Measurements from ENCODE around the gene TMEM235.
A peak's percentile ranks its signal among the peaks of the same experiment; 100 is the strongest.

TMEM235 gene

DNA sequence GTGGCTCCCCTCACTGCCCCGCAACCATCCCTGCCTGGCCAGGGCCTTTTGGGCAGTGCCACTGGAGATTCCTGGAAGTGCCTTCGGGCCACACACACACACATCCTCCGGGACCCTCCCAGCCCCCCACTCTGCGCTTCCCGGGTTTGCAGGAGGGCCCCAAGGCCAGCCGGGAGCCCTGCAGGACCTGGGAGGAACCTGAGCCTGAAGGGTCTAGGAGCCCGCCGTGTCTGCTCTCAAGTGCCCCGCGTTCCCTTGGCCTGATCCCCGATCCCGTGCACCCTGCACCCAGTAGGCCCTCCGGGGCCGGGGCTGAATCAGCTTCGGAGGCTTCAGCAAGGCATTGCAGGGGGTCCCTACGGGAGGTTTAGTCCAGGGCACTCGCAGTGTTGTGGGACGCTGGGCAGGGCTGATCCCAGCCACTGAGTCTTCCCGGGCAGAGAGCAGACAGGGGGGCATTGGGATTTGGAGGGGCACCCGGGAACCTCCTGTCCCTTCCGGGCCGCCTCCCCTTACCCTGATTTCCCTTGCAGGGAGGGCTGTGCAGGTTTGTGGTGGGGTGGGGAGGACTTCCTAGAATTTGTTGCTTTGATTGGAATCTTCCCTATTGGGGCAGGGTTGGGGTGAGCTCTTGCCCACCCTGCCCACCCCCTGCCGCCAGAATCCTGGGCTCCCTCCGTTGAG lies 36.9 kb downstream of the TMEM235 start:
- Mint-ChIP-seq H3K4me3 (no peak overlapping the region), H3K9me3 (no peaks in the 10 kb centered on the region), H3K27ac (peak overlapping the region in 1 of 2 donors; percentile 54), H3K27me3 (peaks cover 18% of the 10 kb centered on the region), H3K4me1 (peaks cover 31% of the 10 kb centered on the region)
- no peak for ATAC-seq
- no peak for DNase-seq

- Mint-ChIP-seq H3K4me1 (peaks cover 30% of the 10 kb centered on the region), H3K27ac (no peak overlapping the region), H3K4me3 (no peak overlapping the region), H3K27me3 (peaks cover 18% of the 10 kb centered on the region), H3K9me3 (no peaks in the 10 kb centered on the region)
- DNase-seq (no peak), ATAC-seq (no peak)
Observed at GRCh38 chr17:78268951-78269905, 37.8 kb downstream of the TMEM235 start.

DNA sequence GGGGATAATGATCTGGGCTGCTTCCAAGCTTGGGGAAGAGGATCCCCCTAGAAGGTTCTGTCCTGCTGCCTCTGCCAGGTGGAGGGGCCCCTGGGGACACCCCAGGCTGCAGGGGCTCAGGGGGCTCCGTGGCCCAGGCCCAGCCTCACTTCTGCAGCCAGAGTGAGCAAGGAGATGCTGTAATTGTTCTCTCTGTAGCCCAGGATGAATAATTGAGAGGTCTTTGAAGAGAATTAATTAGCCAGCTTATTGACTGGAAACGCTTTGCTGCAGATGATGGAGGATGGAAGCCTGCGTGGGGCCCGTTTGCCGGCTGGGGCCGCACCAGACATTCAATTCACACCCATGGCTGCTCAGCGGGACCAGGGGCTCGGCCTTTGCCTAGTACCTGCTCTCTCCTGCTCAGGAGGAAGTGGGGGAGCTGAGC lies 38.5 kb downstream of the TMEM235 start:
- Mint-ChIP-seq H3K4me3 (no peak overlapping the region), H3K4me1 (peaks cover 30% of the 10 kb centered on the region), H3K27me3 (peaks cover 18% of the 10 kb centered on the region), H3K27ac (peak overlapping the region in 1 of 2 donors; percentile 31), H3K9me3 (no peaks in the 10 kb centered on the region)
- DNase-seq (no peak), ATAC-seq (no peak)

GRCh38 chr17:78271419-78272170 lies 40.2 kb downstream of the TMEM235 start:
- peaks cover 18% of the 10 kb centered on the region for H3K27me3 Mint-ChIP-seq
- ATAC-seq (no peak), DNase-seq (no peak)
- H3K9me3 Mint-ChIP-seq: no peaks in the 10 kb centered on the region
- peak overlapping the region in 1 of 2 donors; percentile 54 for H3K27ac Mint-ChIP-seq
- H3K4me1 Mint-ChIP-seq: peaks cover 34% of the 10 kb centered on the region
- H3K4me3 Mint-ChIP-seq: peak overlapping the region in 1 of 2 donors; percentile 57

DNA sequence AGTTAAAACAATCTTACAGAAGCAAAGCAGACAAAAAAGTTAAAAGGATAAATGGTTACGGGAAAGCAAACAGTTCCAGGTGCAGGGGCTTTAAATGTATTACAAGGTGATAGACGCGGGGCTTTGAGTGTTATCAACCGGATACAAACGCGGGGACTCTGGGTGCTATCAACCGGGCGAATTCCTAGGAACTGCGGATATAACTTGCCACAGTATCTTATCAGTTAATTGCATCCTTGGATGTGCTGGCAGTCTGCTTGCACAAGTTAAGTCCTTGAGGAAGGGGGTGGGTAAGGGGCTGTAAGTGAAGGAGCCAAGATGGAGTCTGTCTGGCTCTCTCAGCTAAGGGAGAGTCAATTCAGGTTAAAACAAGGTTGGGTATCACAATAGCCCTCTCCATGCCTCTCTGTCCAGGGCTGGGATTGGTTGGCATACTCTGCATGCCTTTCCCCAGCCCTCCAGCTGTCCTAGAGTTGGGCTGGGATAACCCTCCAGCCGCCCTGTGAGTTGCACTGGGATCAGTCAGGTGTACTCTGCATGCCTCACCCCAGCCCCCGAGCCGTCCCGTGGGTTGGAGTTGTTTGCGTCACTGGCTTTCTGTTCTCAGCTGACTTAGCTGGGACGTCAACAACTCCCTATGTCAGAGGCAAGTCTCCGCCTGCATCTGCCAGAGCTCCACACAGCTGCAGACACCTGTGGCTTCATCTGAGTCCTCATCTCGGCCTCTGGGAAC lies 40.9 kb downstream of the TMEM235 start:
- no peaks in the 10 kb centered on the region for H3K9me3 Mint-ChIP-seq
- peak overlapping the region in 1 of 2 donors; percentile 54 for H3K27ac Mint-ChIP-seq
- H3K4me1 Mint-ChIP-seq: peaks cover 40% of the 10 kb centered on the region
- DNase-seq (no peak), ATAC-seq (peak; percentile 80)
- peak overlapping the region in 1 of 2 donors; percentile 57 for H3K4me3 Mint-ChIP-seq
- peaks cover 18% of the 10 kb centered on the region for H3K27me3 Mint-ChIP-seq

DNA sequence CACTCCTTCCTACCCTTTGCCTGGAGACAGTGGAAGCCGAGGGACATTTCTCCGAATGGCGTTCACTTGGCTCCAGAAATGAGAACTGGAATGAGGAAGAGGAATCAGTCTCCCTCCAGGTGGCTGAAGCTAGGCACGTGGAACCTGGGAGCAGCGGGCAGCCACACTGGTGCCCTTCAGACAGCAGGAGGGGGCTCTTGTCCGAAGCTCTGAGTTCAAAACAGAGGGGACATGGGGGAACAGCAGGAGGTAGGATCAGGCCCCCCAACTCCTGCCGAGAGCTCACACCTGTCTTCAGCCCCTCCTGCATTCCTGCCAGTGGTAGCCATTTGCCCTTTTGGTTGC lies 41.5 kb downstream of the TMEM235 start:
- no peaks in the 10 kb centered on the region for H3K9me3 Mint-ChIP-seq
- peak overlapping the region in 1 of 2 donors; percentile 42 for H3K27ac Mint-ChIP-seq
- no peak for ATAC-seq
- DNase-seq: no peak
- peaks cover 40% of the 10 kb centered on the region for H3K4me1 Mint-ChIP-seq
- H3K27me3 Mint-ChIP-seq: peaks cover 18% of the 10 kb centered on the region
- H3K4me3 Mint-ChIP-seq: no peak overlapping the region

DNA sequence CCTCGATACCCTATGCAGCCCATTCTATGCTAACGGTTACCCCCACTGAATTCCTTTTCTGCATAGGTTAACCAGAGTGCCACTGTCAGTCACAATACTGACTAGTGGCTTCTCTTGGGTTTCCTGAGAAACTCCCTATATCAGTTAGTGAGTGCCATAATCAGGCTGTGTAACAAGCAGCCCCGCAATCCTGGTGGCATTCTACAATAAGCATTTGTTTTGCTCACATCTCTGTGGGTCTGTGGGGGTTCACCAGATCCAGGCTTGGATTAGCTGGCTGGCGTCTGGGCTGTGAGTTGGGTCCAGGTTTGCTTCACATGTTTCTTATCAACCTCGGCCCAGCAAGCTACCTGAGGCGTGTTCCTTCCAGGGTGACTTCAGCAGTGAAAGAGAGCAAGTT lies 42.4 kb downstream of the TMEM235 start:
- H3K4me3 Mint-ChIP-seq: no peak overlapping the region

DNA sequence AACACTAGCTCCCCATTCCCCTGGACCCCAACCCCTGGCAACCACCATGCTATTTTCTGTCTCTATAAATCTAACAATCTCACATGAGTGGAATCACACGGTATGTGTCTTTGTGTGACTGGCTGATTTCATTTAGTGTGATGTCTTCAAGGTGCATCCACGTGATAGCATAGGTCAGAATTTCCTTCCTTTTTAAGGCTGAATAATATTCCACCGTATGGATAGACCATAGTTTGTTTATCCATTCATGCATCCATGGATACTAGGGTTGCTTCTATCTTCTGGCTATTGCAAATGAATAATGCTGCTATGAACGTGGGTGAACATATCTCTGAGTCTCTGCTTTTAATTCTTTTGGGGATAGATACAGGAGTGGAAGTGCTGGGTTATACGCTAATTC lies 43.9 kb downstream of the TMEM235 start:
- Mint-ChIP-seq H3K27ac (no peak overlapping the region), H3K9me3 (no peaks in the 10 kb centered on the region), H3K27me3 (peaks cover 17% of the 10 kb centered on the region), H3K4me1 (peaks cover 42% of the 10 kb centered on the region), H3K4me3 (no peak overlapping the region)
- ATAC-seq (no peak), DNase-seq (no peak)

More for the DNA sequence above, 42.4 kb downstream of the TMEM235 start:
- Mint-ChIP-seq H3K4me1 (peaks cover 40% of the 10 kb centered on the region), H3K27ac (no peak overlapping the region), H3K9me3 (no peaks in the 10 kb centered on the region), H3K27me3 (peaks cover 18% of the 10 kb centered on the region)
- no peak for ATAC-seq
- DNase-seq: no peak

GRCh38 chr17:78276098-78276887 lies 44.9 kb downstream of the TMEM235 start:
- no peak overlapping the region for H3K4me3 Mint-ChIP-seq

DNA sequence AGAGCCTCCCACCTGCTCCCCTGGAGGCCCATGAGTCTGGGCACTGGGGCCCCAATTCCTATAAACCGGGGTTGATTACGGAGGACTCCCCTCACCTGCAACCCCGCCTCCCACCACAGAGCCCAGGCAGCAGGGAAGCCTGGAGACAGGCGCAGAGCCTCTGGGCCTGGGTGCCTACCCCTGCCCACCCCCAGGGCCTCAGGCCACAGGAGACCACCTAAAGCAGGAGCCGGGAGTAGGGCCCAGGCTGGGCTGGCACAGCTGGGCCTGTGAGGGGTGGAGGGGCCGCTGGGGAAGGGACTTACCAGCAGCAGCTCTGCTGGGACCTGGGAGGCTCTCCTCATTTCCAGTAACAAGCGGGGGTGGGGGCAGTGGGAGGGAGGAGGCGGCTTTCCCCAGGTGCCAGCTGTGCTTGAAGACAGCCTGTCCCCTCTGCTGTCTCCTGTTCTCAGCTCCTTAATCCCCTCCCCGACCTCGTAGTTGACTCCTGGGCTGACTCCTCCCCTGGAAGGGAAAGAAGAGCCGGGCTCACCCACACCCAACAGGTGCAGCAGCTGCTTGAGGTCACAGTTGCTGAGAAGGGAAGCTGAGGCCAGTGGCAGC lies 46.8 kb downstream of the TMEM235 start:
- Mint-ChIP-seq H3K27ac (peak overlapping the region in 1 of 2 donors; percentile 54), H3K4me3 (no peak overlapping the region), H3K9me3 (no peaks in the 10 kb centered on the region), H3K4me1 (peaks cover 16% of the 10 kb centered on the region), H3K27me3 (no peaks in the 10 kb centered on the region)
- no peak for DNase-seq
- no peak for ATAC-seq

More at GRCh38 chr17:78276098-78276887, 44.9 kb downstream of the TMEM235 start:
- H3K4me1 Mint-ChIP-seq: peaks cover 32% of the 10 kb centered on the region
- DNase-seq (no peak), ATAC-seq (peak; percentile 29)
- H3K27ac Mint-ChIP-seq: no peak overlapping the region
- H3K9me3 Mint-ChIP-seq: no peaks in the 10 kb centered on the region
- peaks cover 8% of the 10 kb centered on the region for H3K27me3 Mint-ChIP-seq

GRCh38 chr17:78279360-78279990 lies 48.0 kb downstream of the TMEM235 start:
- ATAC-seq (no peak), DNase-seq (no peak)
- no peak overlapping the region for H3K4me3 Mint-ChIP-seq
- H3K4me1 Mint-ChIP-seq: peaks cover 16% of the 10 kb centered on the region
- H3K27me3 Mint-ChIP-seq: no peaks in the 10 kb centered on the region
- H3K9me3 Mint-ChIP-seq: no peaks in the 10 kb centered on the region
- peak overlapping the region in 1 of 2 donors; percentile 59 for H3K27ac Mint-ChIP-seq

GRCh38 chr17:78281249-78281845 lies 49.9 kb downstream of the TMEM235 start:
- no peak for ATAC-seq
- no peaks in the 10 kb centered on the region for H3K9me3 Mint-ChIP-seq
- no peak for DNase-seq
- H3K27ac Mint-ChIP-seq: no peak overlapping the region
- H3K4me1 Mint-ChIP-seq: peaks cover 14% of the 10 kb centered on the region
- H3K4me3 Mint-ChIP-seq: no peak overlapping the region
- no peaks in the 10 kb centered on the region for H3K27me3 Mint-ChIP-seq

- Mint-ChIP-seq H3K4me3 (no peak overlapping the region), H3K27me3 (no peaks in the 10 kb centered on the region), H3K9me3 (no peaks in the 10 kb centered on the region), H3K4me1 (peaks cover 5% of the 10 kb centered on the region), H3K27ac (peak overlapping the region in 1 of 2 donors; percentile 80)
- ATAC-seq (no peak), DNase-seq (no peak)
Observed at GRCh38 chr17:78284146-78284545, 52.7 kb downstream of the TMEM235 start.

Measured in stimulated activated naive CD8-positive, alpha-beta T cell treated with anti-CD3 and anti-CD28 coated beads, Interleukin-15, amount 100 ng/mL, for 72 hours (primary cell).